CD4-positive, alpha-beta T cell (primary cell): ENCODE results near the gene AP1M2. TPM values are rescaled to one million over a fixed set of nuclear protein-coding genes. Genes with fewer than 3 reads are reported as not detected.

Experiments
- ATAC-seq: fragments of 200-7000 bp; cut with Tn5 transposase; one replicate; pipeline ENCODE4 v1.10.0; 2022; ENCODE audit warnings: mild to moderate bottlenecking; ENCODE audit not compliant: poor library complexity
- CTCF ChIA-PET: fragments of 350-600 bp; sonication (Branson Sonifier 250); formaldehyde crosslinking; loops from one replicate; lab custom pipeline; 2021; ENCODE audit warnings: antibody characterized with exemption, inconsistent platforms; lab: Charles Lee
- POLR2A ChIA-PET: fragments of 350-600 bp; sonication (Branson Sonifier 250); formaldehyde crosslinking; loops from one replicate; lab custom pipeline; 2021; ENCODE audit warnings: antibody characterized with exemption, inconsistent platforms; lab: Charles Lee
- DNase-seq, 14 experiments: peaks; one replicate each; pipeline ENCODE4 v3.0.0-alpha.2; 2013 to 2020; ENCODE audit warnings: mixed read lengths in 2 of 14
- H3K27ac ChIP-seq, 2 donors: one replicate each; pipeline versions ENCODE4 v1.5.1 to v1.7.0; 2013; ENCODE audit warnings: low read length in 2 of 2, low read depth in 1 of 2, mild to moderate bottlenecking in 1 of 2
- H3K27me3 ChIP-seq, 2 experiments: 1 replicate in 1 of 2; 2 replicates in 1 of 2; pipeline versions ENCODE4 v1.6.1 to v1.7.0; 2013; ENCODE audit warnings: low read length in 2 of 2, control low read depth in 1 of 2, mild to moderate bottlenecking in 1 of 2, moderate library complexity in 1 of 2; ENCODE audit not compliant: insufficient read depth in 2 of 2, control insufficient read depth in 1 of 2
- H3K36me3 ChIP-seq: one replicate; pipeline ENCODE4 v1.6.1; 2013; ENCODE audit warnings: low read length, control low read depth; ENCODE audit not compliant: insufficient read depth
- H3K4me1 ChIP-seq: one replicate; pipeline ENCODE4 v1.6.1; 2013; ENCODE audit warnings: low read length, control low read depth; ENCODE audit not compliant: insufficient read depth
- H3K4me3 ChIP-seq: one replicate; pipeline ENCODE4 v1.5.1; 2013; ENCODE audit warnings: mild to moderate bottlenecking, low read length, moderate library complexity
- H3K9me3 ChIP-seq, 2 experiments: 1 replicate in 1 of 2; 2 replicates in 1 of 2; pipeline versions ENCODE4 v1.6.1 to v1.7.0; 2013; ENCODE audit warnings: low read length in 2 of 2, mild to moderate bottlenecking in 2 of 2, control low read depth in 1 of 2, moderate library complexity in 1 of 2; ENCODE audit not compliant: control insufficient read depth in 1 of 2, insufficient read depth in 1 of 2
- H3K27ac Mint-ChIP-seq: one replicate; pipeline ENCODE4 v1.8.0; 2020; ENCODE audit warnings: mixed read lengths
- H3K27me3 Mint-ChIP-seq: one replicate; pipeline ENCODE4 v1.8.0; 2021; ENCODE audit warnings: mixed read lengths
- H3K36me3 Mint-ChIP-seq: one replicate; pipeline ENCODE4 v1.8.0; 2021; ENCODE audit warnings: low read depth, mixed read lengths
- H3K4me1 Mint-ChIP-seq: one replicate; pipeline ENCODE4 v1.8.0; 2021; ENCODE audit warnings: low read depth, mixed read lengths
- H3K4me3 Mint-ChIP-seq: one replicate; pipeline ENCODE4 v1.8.0; 2020; ENCODE audit warnings: mild to moderate bottlenecking, mixed read lengths
- H3K9me3 Mint-ChIP-seq: one replicate; pipeline ENCODE4 v1.8.0; 2020; ENCODE audit warnings: mixed read lengths
- CTCF ChIP-seq: fragments of 200-600 bp; IDR thresholded peaks from one replicate; pipeline ENCODE4 v1.8.0; 2022; ENCODE audit warnings: antibody characterized with exemption, mild to moderate bottlenecking
- intact Hi-C, 2 experiments: fragments of 100-400 bp; cut with DNase I in 1 of 2; cut with micrococcal nuclease in 1 of 2; formaldehyde crosslinking; loops; one replicate each; pipeline versions ENCODE4 v1.15.1 to v1.9.0; 2023 to 2025; cut with DNase I, micrococcal nuclease
- total RNA-seq, 174 experiments: library from RNA in 2 of 174; stranded (reverse) in 2 of 174; gene quantifications; one replicate each; pipeline ENCODE4 v1.2.3 and lab custom pipeline; 2021 to 2026

AP1M2 gene
- total RNA-seq, 2 experiments from 2014 or later: 0.77 TPM; not detected in 1

DNA sequence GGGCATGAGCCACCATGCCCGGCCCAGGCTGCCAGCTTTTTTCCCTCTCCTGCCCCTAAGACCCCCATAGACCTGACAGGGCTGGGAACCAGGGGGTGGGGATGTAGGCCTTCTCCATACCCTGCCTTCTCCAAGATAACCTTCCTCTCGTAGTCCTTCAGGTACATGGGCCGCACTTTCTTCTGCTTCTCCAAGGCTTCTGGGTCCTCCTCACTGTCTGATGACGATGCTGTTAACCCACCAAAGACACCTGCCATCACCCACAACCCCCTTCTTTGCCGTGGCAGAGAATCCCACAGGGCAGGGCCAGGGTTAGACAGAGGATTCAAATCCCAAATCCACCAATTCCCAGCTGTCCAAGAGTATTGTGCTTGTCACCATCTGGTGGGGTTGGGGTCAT is 24.5 kb downstream of the AP1M2 start:
- ATAC-seq: no peak
- Mint-ChIP-seq H3K4me3 (no peak overlapping the region), H3K9me3 (no peaks in the 10 kb centered on the region), H3K36me3 (peaks cover 75% of the 10 kb centered on the region), H3K27me3 (no peaks in the 10 kb centered on the region), H3K27ac (no peak overlapping the region), H3K4me1 (peaks cover 31% of the 10 kb centered on the region)
- no peaks in the 10 kb centered on the region for H3K9me3 ChIP-seq
- no peak for TF ChIP-seq CTCF
- no peak overlapping the region for H3K27ac ChIP-seq
- no peaks in the 10 kb centered on the region for H3K27me3 ChIP-seq
- CTCF ChIA-PET: no interaction called here
- intact Hi-C loops: no loop called here
- DNase-seq: no peak
- POLR2A ChIA-PET: interaction anchor here (2.6 kb wide), 1 partner anchor 9 kb away, joined by 17 read pairs; no protein-coding TSS in a partner anchor
- peaks cover 60% of the 10 kb centered on the region for H3K36me3 ChIP-seq
- no peak overlapping the region for H3K4me3 ChIP-seq
- peaks cover 46% of the 10 kb centered on the region for H3K4me1 ChIP-seq

DNA sequence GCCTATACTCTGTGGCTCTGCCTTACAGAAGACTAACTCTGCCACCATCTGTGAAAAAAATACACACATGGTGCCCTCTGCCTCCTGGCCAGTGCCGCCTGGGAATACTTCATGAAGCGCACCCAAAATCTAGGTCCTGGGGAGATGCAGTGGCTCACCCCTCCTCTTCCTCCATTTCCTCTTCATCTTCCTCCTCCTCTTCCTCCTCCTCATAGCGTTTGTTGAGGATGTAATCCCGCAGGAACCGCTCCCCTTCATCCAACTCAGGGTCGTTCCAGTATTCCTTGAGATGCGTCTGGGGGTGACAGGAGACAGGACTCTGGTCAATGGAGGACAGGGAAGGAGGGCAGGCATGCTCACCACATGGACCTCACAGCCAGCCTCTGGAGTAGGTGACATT is 27.0 kb downstream of the AP1M2 start:
- ChIA-PET CTCF (no interaction called here), POLR2A (no interaction called here)
- H3K36me3 ChIP-seq: peaks cover 74% of the 10 kb centered on the region
- no peaks in the 10 kb centered on the region for H3K9me3 ChIP-seq
- H3K27me3 Mint-ChIP-seq: no peaks in the 10 kb centered on the region
- no peak overlapping the region for H3K4me3 Mint-ChIP-seq
- no peak overlapping the region for H3K4me3 ChIP-seq
- no peak for TF ChIP-seq CTCF
- no peak for DNase-seq
- H3K27ac ChIP-seq: no peak overlapping the region
- peaks cover 46% of the 10 kb centered on the region for H3K4me1 ChIP-seq
- no peak for ATAC-seq
- intact Hi-C loops: no loop called here
- no peaks in the 10 kb centered on the region for H3K9me3 Mint-ChIP-seq
- no peak overlapping the region for H3K27ac Mint-ChIP-seq
- peaks cover 67% of the 10 kb centered on the region for H3K36me3 Mint-ChIP-seq
- no peaks in the 10 kb centered on the region for H3K27me3 ChIP-seq
- peaks cover 19% of the 10 kb centered on the region for H3K4me1 Mint-ChIP-seq

DNA sequence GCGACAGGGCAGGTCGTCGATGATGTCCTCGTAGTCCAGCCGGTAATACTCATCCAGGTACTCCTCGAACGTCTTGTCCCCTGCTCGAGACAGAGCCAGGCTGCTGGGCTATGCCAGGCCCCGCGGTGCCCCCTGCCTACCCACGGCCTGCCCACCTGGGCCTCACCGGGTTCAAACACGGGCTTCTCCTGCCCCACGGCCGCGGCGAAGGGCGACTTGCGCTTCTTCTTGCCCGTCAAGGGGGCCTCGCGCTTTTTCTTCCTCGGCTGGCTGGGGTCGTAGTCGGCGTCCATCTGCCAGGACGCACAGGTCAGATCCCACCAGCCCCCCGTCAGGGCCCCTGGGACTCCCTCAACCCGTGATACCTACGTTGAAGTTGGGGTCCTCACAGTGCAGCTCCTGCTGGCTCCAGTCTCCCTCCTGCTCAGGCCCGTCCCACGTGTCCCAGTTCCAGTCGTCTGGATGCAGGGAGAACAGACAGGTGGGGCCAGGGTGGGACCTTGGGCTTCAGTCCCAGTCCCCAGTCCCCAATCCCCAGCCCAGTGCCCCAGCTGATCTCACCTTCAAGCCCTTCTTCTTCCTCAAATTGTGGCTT is 29.4 kb downstream of the AP1M2 start:
- Mint-ChIP-seq H3K4me3 (no peak overlapping the region), H3K9me3 (no peaks in the 10 kb centered on the region), H3K27me3 (no peaks in the 10 kb centered on the region), H3K27ac (no peak overlapping the region), H3K4me1 (peaks cover 35% of the 10 kb centered on the region), H3K36me3 (peaks cover 81% of the 10 kb centered on the region)
- ChIA-PET POLR2A (no interaction called here), CTCF (no interaction called here)
- no peak for TF ChIP-seq CTCF
- Histone ChIP-seq H3K27ac (no peak overlapping the region), H3K27me3 (no peaks in the 10 kb centered on the region), H3K4me3 (no peak overlapping the region), H3K4me1 (peaks cover 52% of the 10 kb centered on the region), H3K9me3 (no peaks in the 10 kb centered on the region), H3K36me3 (peaks cover 85% of the 10 kb centered on the region)
- intact Hi-C loops: no loop called here
- no peak for ATAC-seq
- DNase-seq: no peak
